ENCODE data around the gene IL18R1. TPM values are rescaled to one million over a fixed set of nuclear protein-coding genes. Genes with fewer than 3 reads are reported as not detected.
"Not testable (repeated sequence)": the region's sequence is repeated elsewhere in the genome, so short reads cannot be mapped to it uniquely, and the experiment has no call there.

IL18R1 gene
- total and polyA plus RNA-seq, 4 donors = 4.8 to 12.7 (median 5.9) TPM

DNA sequence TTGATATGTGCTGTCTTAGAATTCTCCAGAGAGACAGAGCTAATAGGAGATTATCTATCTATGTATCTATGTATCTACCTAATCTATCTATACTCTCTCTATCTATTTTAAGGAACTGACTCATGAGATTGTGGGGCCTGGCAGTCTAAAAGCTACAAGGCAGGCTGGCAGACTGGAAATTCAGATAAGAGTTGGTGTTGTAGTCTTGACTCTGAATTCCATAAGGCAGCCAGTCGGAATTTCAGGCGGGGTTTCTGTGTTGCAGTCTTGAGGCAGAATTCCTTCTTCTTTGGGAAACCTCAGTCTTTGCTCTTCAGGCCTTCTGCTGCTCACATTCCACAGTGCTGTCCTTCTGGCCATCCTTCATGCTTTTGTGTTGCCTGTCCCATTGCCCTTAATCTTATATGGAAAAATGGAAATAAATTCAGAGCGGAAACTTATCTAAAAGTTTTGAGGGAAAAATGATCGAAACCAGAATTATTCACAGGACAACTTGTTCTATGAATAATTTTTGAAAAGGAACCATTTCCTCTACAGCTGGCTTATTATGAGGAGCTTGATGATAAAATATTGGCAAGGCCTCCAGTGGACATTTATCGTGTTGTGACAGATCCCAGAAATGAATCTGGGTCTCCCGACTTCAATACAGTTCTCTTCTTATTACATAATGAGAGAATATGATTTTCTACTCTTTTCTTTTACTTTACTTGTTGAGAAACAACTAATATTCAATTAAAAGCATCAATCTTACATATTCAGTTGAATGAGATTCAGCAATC lies 33.5 kb upstream of the IL18R1 start:
- 74% methylated on average over 6 of the region's 6 CpGs for WGBS
- no peaks in the 10 kb centered on the region for H3K27me3 ChIP-seq (ENCODE audit: control insufficient read depth in 4 of 4, insufficient read depth in 4 of 4, low read length in 3 of 4)
- no peaks in the 10 kb centered on the region for H3K36me3 ChIP-seq (ENCODE audit: control insufficient read depth in 4 of 4, insufficient read depth in 3 of 4, low read depth in 1 of 4, low read length in 3 of 4)
- TF ChIP-seq RXRA (IDR thresholded peaks at IDR 0.05) (peak; percentile 22 to 33), FOXA1 (IDR thresholded peaks at IDR 0.05) (no peak), NR2F2 (IDR thresholded peaks at IDR 0.05) (peak; percentile 59), SP1 (IDR thresholded peaks at IDR 0.05) (peak; percentile 57), GABPA (IDR thresholded peaks at IDR 0.05 in 1 of 2, conservative IDR thresholded peaks at IDR 0.05 in 1 of 2) (no peak), RAD21 (IDR thresholded peaks at IDR 0.05) (peak in 1 of 2 donors; percentile 24)
- no peaks in the 10 kb centered on the region for H3K4me1 ChIP-seq (ENCODE audit: control insufficient read depth in 4 of 4, insufficient read depth in 4 of 4, low read length in 3 of 4)
- no peak overlapping the region for H3K9ac ChIP-seq (ENCODE audit: low read depth in 1 of 2, low read length in 2 of 2)
- peak overlapping the region in 1 of 2 donors; percentile 19 for H3K27ac ChIP-seq (ENCODE audit: low read depth in 1 of 2, low read length in 2 of 2)
- H3K4me3 ChIP-seq (ENCODE audit: low read depth in 1 of 3, low read length in 3 of 3) = no peak overlapping the region
- DNase-seq (ENCODE audit: low spot score) = no peak
- H3K9me3 ChIP-seq (ENCODE audit: control insufficient read depth in 4 of 4, low read length in 3 of 4) = no peaks in the 10 kb centered on the region

- H3K4me3 ChIP-seq (ENCODE audit: low read depth in 1 of 3, low read length in 3 of 3); DNase-seq (ENCODE audit: low spot score); H3K27ac ChIP-seq (ENCODE audit: low read depth in 1 of 2, low read length in 2 of 2); H3K4me1 ChIP-seq (ENCODE audit: control insufficient read depth in 4 of 4, insufficient read depth in 4 of 4, low read length in 3 of 4); H3K9ac ChIP-seq (ENCODE audit: low read depth in 1 of 2, low read length in 2 of 2); H3K9me3 ChIP-seq (ENCODE audit: control insufficient read depth in 4 of 4, low read length in 3 of 4); H3K27me3 ChIP-seq (ENCODE audit: control insufficient read depth in 4 of 4, insufficient read depth in 4 of 4, low read length in 3 of 4); H3K36me3 ChIP-seq (ENCODE audit: control insufficient read depth in 4 of 4, insufficient read depth in 3 of 4, low read depth in 1 of 4, low read length in 3 of 4): not testable (repeated sequence)
- WGBS = 80% methylated on average over 5 of the region's 5 CpGs
Measured at GRCh38 chr2:102324914-102325313, 30.7 kb upstream of the IL18R1 start.

DNA sequence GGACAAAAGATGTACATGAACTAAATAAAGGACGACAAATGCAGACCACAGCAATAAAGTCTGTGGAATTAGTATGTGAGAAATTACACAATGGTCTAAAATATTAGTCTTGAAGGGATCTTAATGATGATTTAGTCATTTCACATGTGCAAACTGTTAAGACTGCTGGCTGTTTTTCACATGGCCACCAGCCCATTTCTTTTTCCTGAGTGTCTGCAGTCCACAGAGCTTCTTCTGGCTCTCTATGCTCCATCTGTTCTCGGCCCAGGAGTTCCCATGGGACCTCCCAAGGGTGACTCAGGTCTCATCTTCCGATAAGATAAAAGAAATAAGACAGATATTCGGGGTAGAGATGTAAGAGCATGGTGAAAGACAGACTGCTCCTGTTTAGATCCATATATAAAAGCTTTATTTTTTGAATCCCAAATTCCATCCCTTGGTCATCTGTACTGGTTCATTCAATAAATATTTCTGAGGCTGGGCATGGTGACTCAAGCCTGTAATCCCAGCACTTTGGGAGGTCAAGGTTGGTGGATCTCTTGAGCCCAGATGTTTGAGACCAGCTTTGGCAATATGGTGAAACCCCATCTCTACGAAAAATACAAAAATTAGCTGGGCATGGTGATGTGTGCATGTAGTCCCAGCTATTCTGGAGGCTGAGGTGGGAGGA lies 24.1 kb upstream of the IL18R1 start:
- DNase-seq (ENCODE audit: low spot score) = no peak
- no peaks in the 10 kb centered on the region for H3K36me3 ChIP-seq (ENCODE audit: control insufficient read depth in 4 of 4, insufficient read depth in 3 of 4, low read depth in 1 of 4, low read length in 3 of 4)
- H3K4me1 ChIP-seq (ENCODE audit: control insufficient read depth in 4 of 4, insufficient read depth in 4 of 4, low read length in 3 of 4) = no peaks in the 10 kb centered on the region
- no peak overlapping the region for H3K4me3 ChIP-seq (ENCODE audit: low read depth in 1 of 3, low read length in 3 of 3)
- no peak overlapping the region for H3K9ac ChIP-seq (ENCODE audit: low read depth in 1 of 2, low read length in 2 of 2)
- H3K27me3 ChIP-seq (ENCODE audit: control insufficient read depth in 4 of 4, insufficient read depth in 4 of 4, low read length in 3 of 4) = no peaks in the 10 kb centered on the region
- no peaks in the 10 kb centered on the region for H3K9me3 ChIP-seq (ENCODE audit: control insufficient read depth in 4 of 4, low read length in 3 of 4)
- no peak overlapping the region for H3K27ac ChIP-seq (ENCODE audit: low read depth in 1 of 2, low read length in 2 of 2)
- TF ChIP-seq ZBTB33 (IDR thresholded peaks at IDR 0.05) (no peak), JUND (IDR thresholded peaks at IDR 0.05) (no peak), RXRA (IDR thresholded peaks at IDR 0.05) (no peak), ATF3 (IDR thresholded peaks at IDR 0.05) (no peak), FOXA1 (IDR thresholded peaks at IDR 0.05) (no peak), CTCF (IDR thresholded peaks at IDR 0.05; ENCODE audit: low read depth, low read length, missing input control) (no peak), NR2F2 (IDR thresholded peaks at IDR 0.05) (no peak), EGR1 (IDR thresholded peaks at IDR 0.05; ENCODE audit: low read depth in 2 of 2) (no peak), TAF1 (conservative IDR thresholded peaks at IDR 0.05) (no peak), HNF4A (conservative IDR thresholded peaks at IDR 0.05) (no peak), RAD21 (IDR thresholded peaks at IDR 0.05) (no peak), MAX (IDR thresholded peaks at IDR 0.05) (no peak), GABPA (IDR thresholded peaks at IDR 0.05 in 1 of 2, conservative IDR thresholded peaks at IDR 0.05 in 1 of 2) (no peak), SP1 (IDR thresholded peaks at IDR 0.05) (no peak), HNF4G (IDR thresholded peaks at IDR 0.05) (no peak), FOXA2 (IDR thresholded peaks at IDR 0.05) (no peak), YY1 (IDR thresholded peaks at IDR 0.05) (no peak)
- TF ChIP-seq, protein P1, sequence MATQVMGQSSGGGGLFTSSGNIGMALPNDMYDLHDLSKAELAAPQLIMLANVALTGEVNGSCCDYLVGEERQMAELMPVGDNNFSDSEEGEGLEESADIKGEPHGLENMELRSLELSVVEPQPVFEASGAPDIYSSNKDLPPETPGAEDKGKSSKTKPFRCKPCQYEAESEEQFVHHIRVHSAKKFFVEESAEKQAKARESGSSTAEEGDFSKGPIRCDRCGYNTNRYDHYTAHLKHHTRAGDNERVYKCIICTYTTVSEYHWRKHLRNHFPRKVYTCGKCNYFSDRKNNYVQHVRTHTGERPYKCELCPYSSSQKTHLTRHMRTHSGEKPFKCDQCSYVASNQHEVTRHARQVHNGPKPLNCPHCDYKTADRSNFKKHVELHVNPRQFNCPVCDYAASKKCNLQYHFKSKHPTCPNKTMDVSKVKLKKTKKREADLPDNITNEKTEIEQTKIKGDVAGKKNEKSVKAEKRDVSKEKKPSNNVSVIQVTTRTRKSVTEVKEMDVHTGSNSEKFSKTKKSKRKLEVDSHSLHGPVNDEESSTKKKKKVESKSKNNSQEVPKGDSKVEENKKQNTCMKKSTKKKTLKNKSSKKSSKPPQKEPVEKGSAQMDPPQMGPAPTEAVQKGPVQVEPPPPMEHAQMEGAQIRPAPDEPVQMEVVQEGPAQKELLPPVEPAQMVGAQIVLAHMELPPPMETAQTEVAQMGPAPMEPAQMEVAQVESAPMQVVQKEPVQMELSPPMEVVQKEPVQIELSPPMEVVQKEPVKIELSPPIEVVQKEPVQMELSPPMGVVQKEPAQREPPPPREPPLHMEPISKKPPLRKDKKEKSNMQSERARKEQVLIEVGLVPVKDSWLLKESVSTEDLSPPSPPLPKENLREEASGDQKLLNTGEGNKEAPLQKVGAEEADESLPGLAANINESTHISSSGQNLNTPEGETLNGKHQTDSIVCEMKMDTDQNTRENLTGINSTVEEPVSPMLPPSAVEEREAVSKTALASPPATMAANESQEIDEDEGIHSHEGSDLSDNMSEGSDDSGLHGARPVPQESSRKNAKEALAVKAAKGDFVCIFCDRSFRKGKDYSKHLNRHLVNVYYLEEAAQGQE (IDR thresholded peaks at IDR 0.05) = no peak
- 72% methylated on average over 5 of the region's 5 CpGs for WGBS
